ENCODE data around the gene C2CD5.

DNA sequence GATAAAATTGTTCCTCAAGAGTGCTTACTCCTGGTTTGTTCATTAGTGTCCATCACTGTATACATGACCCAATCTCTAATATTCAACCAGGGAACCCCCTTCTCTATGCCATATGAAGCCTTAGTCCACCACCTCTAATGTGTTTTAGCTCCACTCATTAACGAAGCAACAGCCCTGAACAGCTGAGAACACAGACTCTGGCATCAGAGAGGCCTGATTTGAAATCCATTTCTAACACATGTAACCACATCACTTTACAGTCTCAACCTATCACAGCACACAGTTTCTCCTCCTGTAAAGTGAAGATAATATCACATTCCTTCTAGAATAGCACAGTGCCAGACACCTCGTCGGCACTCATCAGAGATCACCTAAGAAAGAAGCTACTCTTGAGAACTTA is 64.3 kb downstream of the C2CD5 start:
- TF ChIP-seq CTCF (conservative IDR thresholded peaks at IDR 0.05; ENCODE audit: low read depth, low read length) (no peak), EZH2 (IDR thresholded peaks at IDR 0.05; ENCODE audit: borderline replicate concordance, low read depth, low read length, poor library complexity, severe bottlenecking) (no peak)
